Stomach (tissue), 9 donors: ENCODE results near the gene WDR18. TPM values are rescaled to one million over a fixed set of nuclear protein-coding genes. Genes with fewer than 3 reads are reported as not detected.
A peak's percentile ranks its signal among the peaks of the same experiment; 100 is the strongest.

Experiments
- DNase-seq, 2 donors: peaks; one replicate each; pipeline versions ENCODE4 v3.0.0 to v3.0.0-alpha.2; 2013 to 2019
- H3K27ac ChIP-seq, 5 donors: fragments of 200-600 bp in 4 of 5; sonication (generic) in 4 of 5; one replicate each; pipeline ENCODE4 v1.5.1; 2013 to 2019; ENCODE audit warnings: mild to moderate bottlenecking in 1 of 5, moderate library complexity in 1 of 5
- H3K27me3 ChIP-seq, 3 donors: fragments of 200-600 bp; sonication (generic); one replicate each; pipeline ENCODE4 v1.5.1; 2017 to 2019; ENCODE audit warnings: mixed run types in 1 of 3
- H3K36me3 ChIP-seq, 4 donors: fragments of 200-600 bp; sonication (generic); 1 replicate in 3 of 4; 2 replicates in 1 of 4; pipeline ENCODE4 v1.5.1; 2016 to 2019
- H3K4me1 ChIP-seq, 4 donors: fragments of 200-600 bp; sonication (generic); one replicate each; pipeline ENCODE4 v1.5.1; 2016 to 2019
- H3K4me3 ChIP-seq, 4 donors: fragments of 200-600 bp; sonication (generic) in 3 of 4; one replicate each; pipeline ENCODE4 v1.5.1; 2016 to 2019; ENCODE audit warnings: mild to moderate bottlenecking in 1 of 4
- H3K9me3 ChIP-seq, 4 donors: fragments of 200-600 bp; sonication (generic); one replicate each; pipeline ENCODE4 v1.5.1; 2016 to 2019
- CTCF ChIP-seq, 7 experiments: fragments of 450-650 bp in 4 of 7; fragments of 200-600 bp in 3 of 7; sonication (generic) in 3 of 7; IDR thresholded peaks; one replicate each; pipeline ENCODE4 v1.5.1; 2016 to 2019; ENCODE audit warnings: antibody characterized with exemption in 7 of 7, control low read depth in 2 of 7, mild to moderate bottlenecking in 1 of 7
- EP300 ChIP-seq: sonication (generic); formaldehyde crosslinking; IDR thresholded peaks from one replicate; pipeline ENCODE4 v1.6.1; 2017; ENCODE audit warnings: antibody characterized with exemption
- POLR2A ChIP-seq, 4 donors: fragments of 450-650 bp; IDR thresholded peaks; one replicate each; pipeline ENCODE4 v1.6.1; 2016; ENCODE audit warnings: antibody characterized with exemption in 4 of 4, control low read depth in 2 of 4, mild to moderate bottlenecking in 1 of 4, moderate library complexity in 1 of 4
- POLR2AphosphoS5 ChIP-seq, 3 donors: sonication (generic); formaldehyde crosslinking; IDR thresholded peaks; one replicate each; pipeline ENCODE4 v1.6.1; 2016; ENCODE audit warnings: antibody characterized with exemption in 3 of 3
- WGBS, 5 donors: extraction: QIAGEN DNeasy Blood & Tissue Kit in 3 of 5; methylation state at CpG; one replicate each; pipeline versions ENCODE4 v1.1.5 to v1.1.7; 2013 to 2018; 5-methylcytosine and 5-hydroxymethylcytosine counted together
- intact Hi-C: fragments of 100-400 bp; cut with DNase I; formaldehyde crosslinking; loops from one replicate; pipeline ENCODE4 v1.15.1; 2023; ENCODE audit warnings: low total_unique reads
- polyA plus RNA-seq, 3 donors: library from polyadenylated mRNA; stranded (reverse); fragments of 200-250 nt; gene quantifications; one replicate each; pipeline ENCODE4 v1.2.3, GENCODE V29; 2013
- total RNA-seq, 5 donors: library from RNA; depleted of rRNA; stranded (reverse); fragments of >200 nt; gene quantifications; one replicate each; pipeline versions ENCODE4 v1.1.0 to v1.2.3, GENCODE V29; 2014 to 2016
- donor health status: healthy with polysubstance abuse.
- donor health status: Bipolar disorder and iron deficiency.
- donor health status: healthy.

The WDR18 gene
- total and polyA plus RNA-seq, 8 donors = 19.1 to 410 (median 60.6) TPM

DNA sequence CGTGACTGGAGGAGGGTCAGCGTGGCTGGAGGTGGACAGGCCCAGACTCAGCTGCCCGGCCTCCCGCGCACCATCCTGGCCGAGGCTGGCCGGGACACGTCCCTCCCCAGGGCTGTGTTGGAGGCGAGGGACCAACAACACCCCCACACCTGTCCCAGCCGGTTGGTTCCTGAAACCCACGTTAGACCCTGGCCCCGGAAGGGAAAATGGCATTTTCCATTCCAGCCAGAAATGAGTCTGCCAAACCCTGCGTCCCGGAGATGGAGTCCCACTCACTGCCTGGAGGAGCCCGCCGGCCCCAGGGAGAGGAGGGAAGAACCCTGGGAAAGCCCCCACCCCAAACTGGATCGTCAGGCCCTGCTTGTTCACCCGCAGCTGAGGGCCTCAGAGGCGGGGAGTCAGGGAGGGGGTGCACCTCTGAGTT is 4.8 kb upstream of the WDR18 start:
- DNase-seq = peak in 1 of 2 donors; percentile 58
- no peaks in the 10 kb centered on the region for H3K9me3 ChIP-seq
- H3K27ac ChIP-seq = no peak overlapping the region
- 60 to 82% (median 75%) methylated on average over 18 to 19 of the region's 19 CpGs for WGBS, 5 donors
- H3K4me3 ChIP-seq = no peak overlapping the region
- intact Hi-C loops = no loop called here
- no peaks in the 10 kb centered on the region for H3K36me3 ChIP-seq
- peaks cover 0 to 12% (median 0%) of the 10 kb centered on the region in 3 donors for H3K27me3 ChIP-seq
- TF ChIP-seq CTCF (IDR thresholded peaks at IDR 0.05) (no peak), POLR2A (IDR thresholded peaks at IDR 0.05) (no peak), POLR2AphosphoS5 (IDR thresholded peaks at IDR 0.05) (no peak), EP300 (no peak)
- peaks cover 5 to 28% (median 25%) of the 10 kb centered on the region in 4 donors for H3K4me1 ChIP-seq

- Histone ChIP-seq H3K36me3 (no peaks in the 10 kb centered on the region), H3K27me3 (peaks cover 0 to 12% (median 0%) of the 10 kb centered on the region in 3 donors), H3K4me3 (no peak overlapping the region), H3K27ac (no peak overlapping the region), H3K4me1 (peaks cover 12 to 37% (median 36%) of the 10 kb centered on the region in 4 donors), H3K9me3 (no peaks in the 10 kb centered on the region)
- intact Hi-C loops = loop anchor here (5.0 to 10.0 kb wide), 2 partner anchors 58 to 216 kb away; no protein-coding TSS in a partner anchor
- peak in 1 of 2 donors; percentile 67 for DNase-seq
- 23 to 32% (median 29%) methylated on average over 18 to 32 of the region's 32 CpGs for WGBS, 5 donors
- TF ChIP-seq EP300 (no peak), CTCF (IDR thresholded peaks at IDR 0.05) (no peak), POLR2AphosphoS5 (IDR thresholded peaks at IDR 0.05) (no peak), POLR2A (IDR thresholded peaks at IDR 0.05) (no peak)
These were observed 3.8 kb upstream of the WDR18 start for GRCh38 chr19:980133-980998.

DNA sequence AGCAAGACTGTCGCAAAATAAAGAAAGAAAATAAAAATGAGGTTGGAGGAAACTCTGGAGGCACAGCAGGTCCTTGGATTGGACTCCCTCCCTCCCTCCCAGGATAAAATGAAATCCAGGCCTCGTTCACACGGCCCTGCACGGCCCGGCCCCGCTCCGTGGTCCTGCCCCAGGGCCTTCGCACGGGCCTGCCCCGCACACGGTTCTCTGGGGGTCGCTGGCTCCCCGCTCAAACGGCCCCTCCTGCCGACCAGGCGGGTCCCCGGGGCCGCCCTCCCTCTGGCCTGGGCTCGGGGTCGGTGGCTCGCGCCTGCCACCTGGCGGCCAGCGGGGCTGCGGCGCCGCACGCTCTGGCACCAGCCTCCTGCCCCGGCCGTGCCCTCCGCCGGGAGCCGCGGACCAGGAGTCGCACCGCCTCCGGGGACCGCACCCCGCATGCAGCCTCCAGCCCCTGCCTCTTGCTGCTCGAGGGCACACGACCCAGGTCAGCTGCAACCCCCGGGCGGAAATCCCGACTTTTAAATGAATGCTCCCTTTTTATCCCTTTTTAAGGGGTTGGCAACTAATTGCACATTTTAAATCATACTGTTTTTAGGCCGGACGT is 1.5 kb upstream of the WDR18 start:
- TF ChIP-seq EP300 = no peak
- TF ChIP-seq POLR2A (IDR thresholded peaks at IDR 0.05) = no peak
- peak in 5 of 7 experiments; percentile 25 to 99 (median 90) for TF ChIP-seq CTCF (IDR thresholded peaks at IDR 0.05)
- TF ChIP-seq POLR2AphosphoS5 (IDR thresholded peaks at IDR 0.05) = peak in 1 of 3 donors; percentile 29
- DNase-seq = peak; percentile 79 to 92
- Histone ChIP-seq H3K4me3 (peak overlapping the region; percentile 28 to 37 (median 32)), H3K27me3 (peaks cover 0 to 12% (median 0%) of the 10 kb centered on the region in 3 donors), H3K4me1 (peaks cover 12 to 41% (median 38%) of the 10 kb centered on the region in 4 donors), H3K27ac (peak overlapping the region in 4 of 5 donors; percentile 28 to 92 (median 65)), H3K9me3 (no peaks in the 10 kb centered on the region), H3K36me3 (peaks cover 10 to 22% (median 20%) of the 10 kb centered on the region in 4 donors)
- intact Hi-C loops = loop anchor here (5.0 to 10.0 kb wide), 2 partner anchors 60 to 218 kb away; no protein-coding TSS in a partner anchor
- WGBS, 5 donors = 0 to 1% (median 1%) methylated on average over 24 to 46 of the region's 46 CpGs

- TF ChIP-seq POLR2AphosphoS5 (IDR thresholded peaks at IDR 0.05) = no peak
- TF ChIP-seq POLR2A (IDR thresholded peaks at IDR 0.05) = no peak
- TF ChIP-seq CTCF (IDR thresholded peaks at IDR 0.05) = no peak
- TF ChIP-seq EP300 = no peak
- Histone ChIP-seq H3K36me3 (peaks cover 28 to 54% (median 49%) of the 10 kb centered on the region in 4 donors), H3K4me3 (no peak overlapping the region), H3K9me3 (no peaks in the 10 kb centered on the region), H3K4me1 (peaks cover 12 to 47% (median 30%) of the 10 kb centered on the region in 4 donors), H3K27me3 (no peaks in the 10 kb centered on the region), H3K27ac (no peak overlapping the region)
- no peak for DNase-seq
- WGBS, 5 donors = 90 to 97% (median 94%) methylated on average over 12 to 14 of the region's 14 CpGs
- intact Hi-C loops = loop anchor here (10.0 kb wide), 1 partner anchor 221 kb away; no protein-coding TSS in a partner anchor
These were observed 1.9 kb downstream of the WDR18 start for GRCh38 chr19:986083-986482.
